Activated T-helper 9 cell treated with anti-CD3 and anti-CD28 coated beads, Interleukin-2, amount 50 U/mL, for 16 hours (primary cell): ENCODE results near the gene DYNLT2B.
"Not testable (repeated sequence)": the region's sequence is repeated elsewhere in the genome, so short reads cannot be mapped to it uniquely, and the experiment has no call there.

Experiments
- DNase-seq: peaks from one replicate; pipeline ENCODE4 v3.0.0-alpha.2; 2020; ENCODE audit warnings: low read depth

The DYNLT2B gene

DNA sequence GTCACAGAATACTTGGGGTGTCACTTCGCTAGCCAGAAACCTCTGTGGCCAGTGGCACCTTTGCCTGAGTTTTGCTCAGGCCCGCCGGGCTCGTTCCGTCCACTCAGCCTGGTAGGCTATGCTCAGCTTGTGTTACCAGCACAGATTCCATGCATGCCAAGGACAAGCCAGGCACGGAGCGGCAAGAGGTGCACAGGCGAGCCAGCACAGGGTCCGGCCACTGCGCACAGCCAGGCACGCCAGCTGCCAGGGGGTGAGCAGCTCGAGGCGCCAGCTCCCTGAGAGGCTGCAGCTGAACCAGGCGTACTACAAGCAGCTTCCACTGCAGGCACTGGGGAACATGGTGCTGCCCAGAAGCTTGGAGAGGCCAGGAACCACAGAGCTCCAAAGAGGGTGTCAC lies 45.2 kb downstream of the DYNLT2B start:
- no peak for DNase-seq

- no peak for DNase-seq
These were observed 47.5 kb downstream of the DYNLT2B start for GRCh38 chr3:196270499-196270898.

DNA sequence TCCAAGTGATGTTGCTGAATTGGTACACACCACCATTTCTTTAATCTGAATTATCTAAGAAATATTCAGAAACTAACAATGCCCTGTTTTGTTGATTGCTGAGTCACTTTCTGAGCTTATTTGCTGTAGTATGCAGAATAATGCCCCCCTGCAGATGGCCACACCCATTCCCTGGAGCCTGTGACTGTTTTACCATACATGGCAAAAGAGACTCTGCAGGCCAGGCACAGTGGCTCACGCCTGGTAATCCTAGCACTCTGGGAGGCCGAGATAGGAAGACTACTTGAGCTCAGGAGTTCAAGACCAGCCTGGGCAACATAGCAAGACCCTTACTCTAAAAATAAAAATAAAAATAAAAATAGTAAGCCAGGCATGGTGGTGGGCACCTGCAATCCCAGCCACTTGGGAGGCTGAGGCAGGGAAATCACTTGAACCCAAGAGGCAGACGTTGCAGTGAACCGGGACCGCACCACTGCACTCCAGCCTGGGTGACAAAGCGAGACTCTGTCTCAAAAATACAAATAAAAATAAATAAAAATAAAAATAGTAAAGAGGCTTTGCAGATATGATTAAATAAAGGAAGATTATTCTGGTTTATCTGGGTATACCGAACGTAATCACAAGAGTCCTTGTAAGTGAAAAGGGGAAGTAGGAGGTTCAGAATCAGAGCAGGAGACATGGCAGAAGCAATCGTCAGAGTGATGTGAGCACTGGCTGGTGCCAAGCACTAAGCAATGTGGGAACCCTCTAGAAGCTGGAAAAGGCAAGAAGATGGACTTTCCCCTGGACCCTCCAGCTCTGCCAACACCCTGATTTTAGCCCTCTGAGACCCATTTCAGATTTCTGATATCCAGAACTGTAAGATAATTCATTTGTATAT lies 49.5 kb downstream of the DYNLT2B start:
- no peak for DNase-seq

DNA sequence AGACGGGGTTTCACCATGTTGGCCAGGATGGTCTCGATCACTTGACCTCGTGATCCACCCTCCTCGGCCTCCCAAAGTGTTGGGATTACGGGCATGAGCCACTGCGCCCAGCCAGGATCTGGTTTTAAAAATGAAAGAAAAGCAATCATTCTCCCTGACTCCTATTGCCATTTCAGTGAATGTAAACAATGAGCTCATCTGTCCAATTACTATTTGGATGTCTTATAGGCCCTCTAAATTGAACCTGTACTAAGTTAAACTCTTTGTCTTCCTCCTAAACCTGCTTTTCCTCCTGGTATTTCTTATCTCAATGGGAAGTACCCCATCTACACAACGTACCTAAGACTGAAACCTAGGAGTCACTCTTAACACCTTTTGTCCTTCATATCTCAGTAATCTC lies 54.2 kb downstream of the DYNLT2B start:
- DNase-seq = no peak

- DNase-seq = no peak
These were observed 57.3 kb downstream of the DYNLT2B start for GRCh38 chr3:196260784-196261183.

DNA sequence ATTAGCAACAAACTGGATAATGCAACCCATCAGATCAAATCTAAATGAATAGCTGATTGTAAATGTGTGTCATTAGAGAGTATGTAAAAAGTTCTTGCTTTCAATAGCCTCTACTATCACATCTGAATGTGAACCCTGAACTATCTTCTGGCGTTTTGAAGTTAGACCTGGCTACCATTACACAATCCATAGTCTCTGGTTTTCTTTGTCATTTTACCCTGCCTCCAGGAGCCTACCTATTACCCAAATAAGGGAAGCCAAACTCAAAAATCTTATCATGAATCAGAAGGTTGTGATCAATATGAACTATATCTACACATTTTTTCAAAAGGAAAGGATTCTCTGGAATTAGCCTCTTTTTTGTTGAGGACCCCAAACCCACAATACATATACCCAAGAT lies 62.3 kb downstream of the DYNLT2B start:
- DNase-seq = no peak

DNA sequence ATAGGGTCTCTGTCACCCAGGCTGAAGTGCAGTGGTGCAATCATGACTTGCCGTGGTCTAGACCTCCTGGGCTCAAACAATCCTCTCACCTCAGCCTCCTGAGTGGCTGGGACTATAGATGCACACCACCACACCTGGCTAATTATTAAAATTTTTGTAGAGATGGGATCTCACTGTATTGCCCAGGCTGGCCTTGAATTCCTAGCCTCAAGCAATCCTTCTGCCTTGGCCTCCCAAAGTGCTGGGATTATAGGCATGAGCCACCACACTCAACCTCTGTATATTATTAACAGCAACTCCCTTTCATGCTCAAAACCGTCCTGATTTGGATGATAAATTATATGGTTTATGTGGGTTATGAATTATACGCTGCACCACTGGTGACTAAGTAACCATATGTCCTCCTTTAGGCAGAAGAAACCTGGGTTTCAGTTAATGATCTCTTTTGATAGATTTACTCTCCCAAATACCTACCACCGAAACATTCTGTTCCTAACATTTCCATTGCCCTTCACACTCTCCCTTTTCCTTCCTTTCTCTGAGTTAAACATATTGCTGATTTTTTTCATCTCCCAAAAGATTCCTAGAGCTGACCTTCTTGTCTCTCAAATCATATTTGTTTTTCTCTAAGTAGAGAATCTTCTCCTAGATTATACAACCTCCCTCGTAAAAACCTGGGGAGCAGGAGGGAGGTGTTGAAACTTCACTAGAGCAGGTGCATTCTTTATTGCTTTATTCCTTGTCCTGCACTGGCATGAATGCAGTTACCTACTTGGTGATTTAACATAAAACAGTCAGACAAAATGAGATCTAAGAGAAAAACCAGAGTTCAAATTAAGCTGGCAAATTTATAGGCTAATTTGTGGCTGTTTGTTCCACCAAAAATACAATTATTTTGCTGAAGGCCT lies 63.4 kb downstream of the DYNLT2B start:
- DNase-seq = no peak

DNA sequence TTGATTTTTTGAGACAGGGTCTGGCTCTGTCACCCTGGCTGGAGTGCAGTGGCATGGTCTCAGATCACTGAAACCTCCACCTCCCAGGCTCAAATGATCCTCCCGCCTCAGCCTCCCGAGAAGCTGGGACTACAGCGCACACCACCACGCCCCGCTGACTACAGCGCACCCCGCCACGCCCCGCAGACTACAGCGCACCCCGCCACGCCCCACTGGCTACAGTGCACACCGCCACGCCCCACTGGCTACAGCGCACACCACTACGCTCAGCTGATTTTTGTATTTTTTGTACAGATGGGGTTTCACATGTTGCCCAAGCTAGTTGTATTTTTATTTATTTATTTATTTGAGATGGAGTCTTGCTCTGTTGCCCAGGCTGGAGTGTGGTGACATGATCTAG lies 66.1 kb downstream of the DYNLT2B start:
- no peak for DNase-seq

- DNase-seq = peak; percentile 8
These were observed 71.3 kb downstream of the DYNLT2B start for GRCh38 chr3:196246612-196247308.

- not testable (repeated sequence) for DNase-seq
These were observed 73.9 kb downstream of the DYNLT2B start for GRCh38 chr3:196244166-196244565.

GRCh38 chr3:196241704-196242103 lies 76.3 kb downstream of the DYNLT2B start:
- DNase-seq = no peak
